OCI-LY1 (cell line): Measurements from ENCODE around the gene BCAR1.

ENCODE experiments used
- H2AFZ ChIP-seq: fragments of 200-600 bp; sonication (generic), shearing (Covaris generic); 2 replicates; pipeline ENCODE4 v1.6.0; 2014; ENCODE audit warnings: antibody characterized with exemption, mild to moderate bottlenecking, low read length
- H3F3A ChIP-seq: fragments of 200-600 bp; sonication (generic), shearing (Covaris generic); 2 replicates; pipeline ENCODE4 v1.6.0; 2014; ENCODE audit warnings: mild to moderate bottlenecking, antibody characterized with exemption, low read length, moderate library complexity; ENCODE audit not compliant: insufficient read depth
- H3K27ac ChIP-seq: fragments of 200-600 bp; sonication (generic); 2 replicates; pipeline ENCODE4 v1.5.1; 2014; ENCODE audit warnings: low read length, mixed run types, mild to moderate bottlenecking, low read depth; ENCODE audit not compliant: poor library complexity, severe bottlenecking
- H3K27me3 ChIP-seq: fragments of 200-600 bp; sonication (generic); 2 replicates; pipeline ENCODE4 v1.6.0; 2014; ENCODE audit warnings: antibody characterized with exemption, mild to moderate bottlenecking, low read length, moderate library complexity; ENCODE audit not compliant: insufficient read depth
- H3K36me3 ChIP-seq: fragments of 200-600 bp; sonication (generic); 2 replicates; pipeline ENCODE4 v1.6.1; 2014; ENCODE audit warnings: mild to moderate bottlenecking, antibody characterized with exemption, low read length, moderate library complexity, mixed read lengths; ENCODE audit not compliant: insufficient read depth
- H3K4me1 ChIP-seq: fragments of 200-600 bp; sonication (generic); 2 replicates; pipeline ENCODE4 v1.5.1; 2014; ENCODE audit warnings: mild to moderate bottlenecking, low read length, moderate library complexity; ENCODE audit not compliant: insufficient read depth, severe bottlenecking
- H3K4me2 ChIP-seq: fragments of 200-600 bp; sonication (generic), shearing (Covaris generic); 2 replicates; pipeline ENCODE4 v1.6.1; 2014; ENCODE audit warnings: low read length
- H3K4me3 ChIP-seq: fragments of 200-600 bp; sonication (generic); 2 replicates; pipeline ENCODE4 v1.5.1; 2014; ENCODE audit warnings: low read length, low read depth, mild to moderate bottlenecking, mixed read lengths; ENCODE audit not compliant: poor library complexity, severe bottlenecking
- H3K79me2 ChIP-seq: fragments of 200-600 bp; shearing (Covaris generic); 2 replicates; pipeline ENCODE4 v1.6.1; 2016; ENCODE audit warnings: mixed run types, low read length, mixed read lengths; ENCODE audit not compliant: insufficient read depth
- H3K9ac ChIP-seq: fragments of 200-600 bp; sonication (generic), shearing (Covaris generic); 2 replicates; pipeline ENCODE4 v1.6.1; 2014; ENCODE audit warnings: mild to moderate bottlenecking, low read length, mixed read lengths
- H3K9me2 ChIP-seq: fragments of 200-600 bp; sonication (generic), shearing (Covaris generic); 2 replicates; pipeline ENCODE4 v1.6.1; 2014; ENCODE audit warnings: low read depth, mild to moderate bottlenecking, low read length, mixed read lengths
- H3K9me3 ChIP-seq: fragments of 200-600 bp; shearing (Covaris generic); 2 replicates; pipeline ENCODE4 v1.6.1; 2014; ENCODE audit warnings: low read length, mixed read lengths
- H4K20me1 ChIP-seq: fragments of 200-600 bp; sonication (generic), shearing (Covaris generic); 2 replicates; pipeline ENCODE4 v1.6.0; 2016; ENCODE audit warnings: mild to moderate bottlenecking, low read length; ENCODE audit not compliant: insufficient read depth
- CTCF ChIP-seq: fragments of 200-600 bp; sonication (generic), shearing (Covaris generic); IDR thresholded peaks from 2 replicates; pipeline ENCODE4 v1.5.1; 2017; ENCODE audit warnings: mild to moderate bottlenecking, antibody characterized with exemption, low read length, moderate library complexity, mixed read lengths
- EZH2 ChIP-seq: fragments of 200-600 bp; sonication (generic), shearing (Covaris generic); IDR thresholded peaks from 2 replicates; pipeline ENCODE4 v1.8.0; 2017; ENCODE audit warnings: borderline replicate concordance, mixed run types, mild to moderate bottlenecking, antibody characterized with exemption, low read length, moderate library complexity, mixed read lengths

The BCAR1 gene

GRCh38 chr16:75246504-75247205 lies 4.8 kb downstream of the BCAR1 start:
- Histone ChIP-seq H3K4me2 (no peak overlapping the region), H3K9ac (no peak overlapping the region), H4K20me1 (no peaks in the 10 kb centered on the region), H3K27ac (no peak overlapping the region), H3F3A (no peaks in the 10 kb centered on the region), H2AFZ (no peak overlapping the region), H3K79me2 (no peaks in the 10 kb centered on the region), H3K27me3 (peaks cover 12% of the 10 kb centered on the region; the same call in 1 of the 2 replicates), H3K4me3 (no peak overlapping the region), H3K9me2 (no peaks in the 10 kb centered on the region), H3K36me3 (no peaks in the 10 kb centered on the region; the same call in 1 of the 2 replicates), H3K9me3 (no peaks in the 10 kb centered on the region), H3K4me1 (peaks cover 11% of the 10 kb centered on the region)
- TF ChIP-seq EZH2 = no peak
- TF ChIP-seq CTCF = no peak

- Histone ChIP-seq H3K9ac (no peak overlapping the region), H4K20me1 (no peaks in the 10 kb centered on the region), H3K27me3 (peaks cover 10% of the 10 kb centered on the region; the same call in 1 of the 2 replicates), H3K4me1 (peaks cover under 1% of the 10 kb centered on the region), H3F3A (no peaks in the 10 kb centered on the region), H3K79me2 (no peaks in the 10 kb centered on the region), H3K4me3 (no peak overlapping the region), H3K36me3 (no peaks in the 10 kb centered on the region; the same call in 1 of the 2 replicates), H3K9me3 (no peaks in the 10 kb centered on the region), H3K4me2 (no peak overlapping the region), H3K9me2 (no peaks in the 10 kb centered on the region), H3K27ac (no peak overlapping the region), H2AFZ (no peak overlapping the region)
- TF ChIP-seq EZH2 (no peak), CTCF (no peak)
Measured at GRCh38 chr16:75244844-75245758, 6.3 kb downstream of the BCAR1 start.

GRCh38 chr16:75244225-75244809 lies 7.1 kb downstream of the BCAR1 start:
- no peaks in the 10 kb centered on the region for H3K4me1 ChIP-seq
- H3K36me3 ChIP-seq = no peaks in the 10 kb centered on the region; the same call in 1 of the 2 replicates
- H3K9me3 ChIP-seq = no peaks in the 10 kb centered on the region
- no peak overlapping the region for H3K4me3 ChIP-seq
- H4K20me1 ChIP-seq = no peaks in the 10 kb centered on the region
- no peak overlapping the region for H3K4me2 ChIP-seq
- no peak overlapping the region for H3K9ac ChIP-seq
- peaks cover 9% of the 10 kb centered on the region; the same call in 1 of the 2 replicates for H3K27me3 ChIP-seq
- no peaks in the 10 kb centered on the region for H3K79me2 ChIP-seq
- H2AFZ ChIP-seq = no peak overlapping the region
- H3K9me2 ChIP-seq = no peaks in the 10 kb centered on the region
- no peak overlapping the region for H3K27ac ChIP-seq
- TF ChIP-seq EZH2 (no peak), CTCF (no peak)
- no peaks in the 10 kb centered on the region for H3F3A ChIP-seq
